Measurements from ENCODE around the gene BGN. TPM values are rescaled to one million over a fixed set of nuclear protein-coding genes. Genes with fewer than 3 reads are reported as not detected.

The BGN gene
- total RNA-seq, 2 donors from 2014 or later = not detected

DNA sequence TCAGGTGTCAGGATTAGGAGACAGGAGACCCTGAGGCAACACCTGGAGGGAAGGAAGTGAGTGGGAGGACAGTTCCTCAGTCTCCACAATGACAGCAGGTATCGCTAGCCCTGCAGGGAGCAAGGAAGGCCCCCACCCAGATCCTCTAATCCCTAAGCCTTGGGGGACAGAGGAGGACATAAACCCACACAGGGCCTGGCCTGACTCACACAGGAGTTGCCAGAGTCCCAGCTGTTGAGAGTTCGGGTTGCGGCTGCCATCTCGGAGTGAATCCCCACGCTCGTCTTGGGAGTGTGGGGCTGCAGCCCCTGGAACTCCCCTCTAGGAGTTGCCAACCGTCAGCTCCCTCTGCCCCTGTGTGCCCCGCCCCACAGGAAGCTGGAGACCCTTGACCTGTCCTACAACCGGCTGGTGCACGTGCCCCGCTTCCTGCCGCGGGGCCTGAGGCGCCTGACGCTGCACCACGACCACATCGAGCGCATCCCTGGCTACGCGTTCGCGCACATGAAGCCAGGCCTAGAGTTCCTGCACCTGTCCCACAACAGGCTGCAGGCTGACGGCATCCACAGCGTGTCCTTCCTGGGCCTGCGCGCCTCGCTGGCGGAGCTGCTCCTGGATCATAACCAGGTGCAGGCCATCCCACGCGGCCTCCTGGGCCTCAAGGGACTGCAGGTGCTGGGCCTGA is 9.2 kb upstream of the BGN start:
- Mint-ChIP-seq H3K4me3 (no peak overlapping the region), H3K9me3 (no peaks in the 10 kb centered on the region), H3K4me1 (no peaks in the 10 kb centered on the region), H3K27ac (no peak overlapping the region), H3K27me3 (no peaks in the 10 kb centered on the region), H3K36me3 (ENCODE audit: low read depth) (no peaks in the 10 kb centered on the region)
- no peak for ATAC-seq (replicated peaks)

DNA sequence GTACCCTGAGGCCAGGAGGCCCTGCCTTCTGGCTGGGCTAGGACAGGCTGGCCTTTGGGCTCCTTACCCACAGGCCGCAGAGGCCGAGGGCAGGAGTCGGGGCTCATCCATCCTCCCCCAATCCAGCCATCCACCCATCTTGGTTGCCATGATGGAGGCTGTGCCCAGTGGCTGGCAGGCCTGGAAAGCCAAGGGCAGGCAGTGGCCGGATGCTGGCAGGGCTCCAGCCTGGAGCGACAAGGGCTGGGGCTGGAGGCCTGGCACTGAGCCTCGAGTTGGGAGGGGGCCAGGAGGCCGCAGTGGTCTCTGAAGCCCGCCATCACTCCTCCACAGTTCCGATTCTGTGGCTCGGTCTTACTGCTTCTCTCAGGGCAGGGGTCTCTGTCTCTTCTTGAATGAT is 8.6 kb upstream of the BGN start:
- ATAC-seq (replicated peaks) = no peak
- no peaks in the 10 kb centered on the region for H3K27me3 Mint-ChIP-seq
- H3K27ac Mint-ChIP-seq = no peak overlapping the region
- no peaks in the 10 kb centered on the region for H3K36me3 Mint-ChIP-seq (ENCODE audit: low read depth)
- H3K4me3 Mint-ChIP-seq = no peak overlapping the region
- no peaks in the 10 kb centered on the region for H3K4me1 Mint-ChIP-seq
- no peaks in the 10 kb centered on the region for H3K9me3 Mint-ChIP-seq

DNA sequence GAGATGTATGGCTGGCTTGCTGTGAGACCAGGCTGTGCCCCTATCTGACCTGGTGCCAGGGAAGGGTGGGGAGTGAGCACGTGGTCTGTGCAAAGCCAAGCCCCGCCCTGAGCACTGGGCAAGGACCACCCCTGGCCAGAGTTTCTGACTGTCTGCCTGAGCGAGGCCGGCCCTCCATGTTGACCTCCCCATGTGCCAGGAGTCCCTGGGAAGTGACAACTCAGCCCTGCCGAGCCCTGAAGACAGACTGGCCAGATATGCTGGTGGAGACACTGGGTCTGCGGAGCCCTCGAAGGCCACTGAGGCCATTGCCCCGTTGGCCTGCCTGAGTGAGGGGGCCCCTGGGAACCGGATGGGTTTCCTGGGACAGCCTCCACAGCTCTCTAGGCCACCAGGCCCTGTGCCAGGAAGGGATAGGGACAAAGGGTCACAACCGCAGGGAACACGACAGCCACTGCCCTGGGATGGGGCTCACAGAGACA is 7.1 kb upstream of the BGN start:
- Mint-ChIP-seq H3K27ac (no peak overlapping the region), H3K4me1 (no peaks in the 10 kb centered on the region), H3K4me3 (no peak overlapping the region), H3K9me3 (no peaks in the 10 kb centered on the region), H3K27me3 (no peaks in the 10 kb centered on the region), H3K36me3 (ENCODE audit: low read depth) (no peaks in the 10 kb centered on the region)
- no peak for ATAC-seq (replicated peaks)

DNA sequence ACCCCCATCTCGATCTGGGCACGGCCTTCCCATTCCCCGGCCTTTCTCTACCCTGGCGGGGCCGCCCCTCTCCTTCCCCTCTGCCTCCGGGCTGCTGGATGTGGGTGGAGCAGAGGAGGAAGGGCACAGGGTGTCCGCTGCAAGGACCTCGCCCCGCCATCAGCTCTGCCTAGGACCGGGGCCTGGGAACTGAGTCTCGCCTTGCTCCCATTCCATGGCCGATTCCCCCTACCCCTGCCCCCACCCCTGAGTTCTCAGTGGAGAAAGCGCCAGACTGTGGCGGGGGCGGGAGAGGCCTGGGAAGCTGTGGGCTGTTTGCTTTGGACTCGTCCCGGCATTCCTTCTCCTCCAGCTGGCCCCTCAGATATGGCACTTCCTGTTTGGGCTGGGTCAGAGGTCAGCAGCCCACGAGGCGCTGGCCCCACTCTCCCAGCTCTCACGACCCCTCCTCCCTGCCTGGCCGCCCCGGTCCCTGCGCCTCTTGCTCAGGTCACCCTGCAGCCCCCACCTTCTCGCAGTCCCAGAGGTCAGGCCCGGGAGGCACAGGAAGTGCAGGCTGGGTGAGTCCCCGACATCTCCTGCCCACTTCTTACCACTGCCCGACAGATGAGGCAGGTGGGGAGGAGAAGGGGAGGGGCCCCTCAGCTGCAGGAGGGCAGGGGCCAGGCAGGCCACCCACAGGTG is 6.4 kb upstream of the BGN start:
- Mint-ChIP-seq H3K4me1 (no peaks in the 10 kb centered on the region), H3K36me3 (ENCODE audit: low read depth) (no peaks in the 10 kb centered on the region), H3K4me3 (no peak overlapping the region), H3K9me3 (no peaks in the 10 kb centered on the region), H3K27me3 (no peaks in the 10 kb centered on the region), H3K27ac (no peak overlapping the region)
- no peak for ATAC-seq (replicated peaks)

DNA sequence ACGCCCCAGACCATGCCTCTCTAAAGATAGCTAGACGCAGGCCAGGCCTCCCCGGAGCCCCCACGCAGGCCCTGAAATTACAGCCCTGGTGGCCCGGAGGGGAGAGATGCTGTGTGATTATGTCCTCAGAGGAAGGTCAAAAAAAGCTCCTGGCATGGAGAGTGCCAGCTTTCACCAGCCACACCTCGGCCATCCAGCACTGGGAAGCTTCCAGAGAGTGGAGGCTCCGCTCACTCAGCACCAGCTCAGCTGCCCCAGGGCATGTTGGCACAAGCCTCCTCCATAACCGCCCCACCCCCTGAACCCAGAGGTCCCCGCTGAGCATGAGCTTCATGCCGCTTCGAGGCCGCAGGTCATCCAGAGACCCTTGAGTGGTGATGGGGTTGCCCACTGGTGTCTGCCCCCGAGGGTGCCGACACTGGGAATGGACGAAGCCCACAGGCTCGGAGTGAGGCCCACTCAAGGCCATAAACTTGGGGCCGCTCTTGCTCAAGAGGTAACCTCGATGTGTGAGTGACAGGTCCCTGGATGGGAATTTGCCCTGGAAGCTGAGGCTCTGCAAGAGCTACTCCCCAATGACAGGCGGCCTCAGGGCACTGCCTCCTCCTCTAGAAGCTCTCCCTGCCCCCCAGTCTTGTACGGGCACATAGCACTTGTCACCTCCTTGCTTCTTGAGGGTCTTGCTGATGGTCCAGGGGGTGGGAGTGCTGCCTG is 4.4 kb upstream of the BGN start:
- H3K36me3 Mint-ChIP-seq (ENCODE audit: low read depth) = no peaks in the 10 kb centered on the region
- ATAC-seq (replicated peaks) = no peak
- no peaks in the 10 kb centered on the region for H3K4me1 Mint-ChIP-seq
- no peak overlapping the region for H3K27ac Mint-ChIP-seq
- no peak overlapping the region for H3K4me3 Mint-ChIP-seq
- peaks cover 3% of the 10 kb centered on the region for H3K27me3 Mint-ChIP-seq
- H3K9me3 Mint-ChIP-seq = no peaks in the 10 kb centered on the region

DNA sequence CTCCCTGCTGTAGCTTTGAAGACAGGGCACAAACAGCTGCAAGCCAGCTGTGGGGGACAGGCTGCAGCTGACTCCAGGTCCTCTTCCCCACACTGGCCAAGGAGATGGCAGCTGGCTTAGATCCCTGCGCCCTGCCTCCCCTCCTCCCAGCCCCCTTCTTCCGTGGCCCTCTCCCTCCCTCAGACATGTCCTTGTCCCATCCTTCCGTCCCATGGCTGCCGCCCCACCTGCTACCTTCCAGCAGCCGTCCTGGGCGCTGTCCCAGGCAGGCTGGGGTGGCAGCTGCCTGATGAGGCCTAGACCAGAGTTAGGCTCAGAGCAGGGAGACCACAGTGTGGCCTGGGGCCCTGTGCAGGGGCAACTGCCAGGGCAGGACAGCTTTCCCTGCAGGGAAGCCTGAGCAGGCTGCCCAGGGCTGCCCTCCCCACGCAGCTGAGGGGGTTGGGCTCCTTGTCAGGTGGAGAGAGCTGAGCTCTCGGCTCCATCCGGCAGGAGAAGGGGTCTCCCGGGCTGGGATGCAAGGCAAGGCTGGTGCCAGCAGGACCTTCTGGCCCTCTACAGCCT is 3.3 kb upstream of the BGN start:
- ATAC-seq (replicated peaks) = no peak

DNA sequence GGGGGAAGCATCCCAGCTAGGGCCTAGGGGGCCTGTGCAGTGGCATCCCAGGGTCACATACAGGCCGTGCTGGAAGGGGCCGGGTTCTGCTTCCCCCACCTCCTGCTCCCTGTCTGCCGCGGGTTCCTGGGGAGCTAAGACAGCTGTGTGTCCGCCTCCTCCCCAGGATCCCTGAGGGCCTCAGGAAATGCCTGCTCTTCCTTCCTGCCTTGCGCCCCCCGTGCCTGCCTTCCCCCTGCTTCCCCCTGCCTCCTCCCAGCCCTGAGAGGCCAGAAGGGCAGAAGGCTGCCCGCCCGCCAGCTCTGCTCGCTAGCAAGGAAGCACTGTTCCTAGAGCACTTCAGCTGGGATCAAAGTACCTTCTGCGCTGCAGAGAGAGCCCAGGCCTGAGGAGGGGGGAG is 2.9 kb upstream of the BGN start:
- peaks cover 3% of the 10 kb centered on the region for H3K27me3 Mint-ChIP-seq
- no peaks in the 10 kb centered on the region for H3K4me1 Mint-ChIP-seq
- no peak overlapping the region for H3K4me3 Mint-ChIP-seq
- no peak overlapping the region for H3K27ac Mint-ChIP-seq
- no peak for ATAC-seq (replicated peaks)
- H3K36me3 Mint-ChIP-seq (ENCODE audit: low read depth) = no peaks in the 10 kb centered on the region
- no peaks in the 10 kb centered on the region for H3K9me3 Mint-ChIP-seq

More for the DNA sequence above, 3.3 kb upstream of the BGN start:
- no peak overlapping the region for H3K27ac Mint-ChIP-seq
- no peak overlapping the region for H3K4me3 Mint-ChIP-seq
- no peaks in the 10 kb centered on the region for H3K9me3 Mint-ChIP-seq
- no peaks in the 10 kb centered on the region for H3K36me3 Mint-ChIP-seq (ENCODE audit: low read depth)
- H3K27me3 Mint-ChIP-seq = peaks cover 3% of the 10 kb centered on the region
- no peaks in the 10 kb centered on the region for H3K4me1 Mint-ChIP-seq

DNA sequence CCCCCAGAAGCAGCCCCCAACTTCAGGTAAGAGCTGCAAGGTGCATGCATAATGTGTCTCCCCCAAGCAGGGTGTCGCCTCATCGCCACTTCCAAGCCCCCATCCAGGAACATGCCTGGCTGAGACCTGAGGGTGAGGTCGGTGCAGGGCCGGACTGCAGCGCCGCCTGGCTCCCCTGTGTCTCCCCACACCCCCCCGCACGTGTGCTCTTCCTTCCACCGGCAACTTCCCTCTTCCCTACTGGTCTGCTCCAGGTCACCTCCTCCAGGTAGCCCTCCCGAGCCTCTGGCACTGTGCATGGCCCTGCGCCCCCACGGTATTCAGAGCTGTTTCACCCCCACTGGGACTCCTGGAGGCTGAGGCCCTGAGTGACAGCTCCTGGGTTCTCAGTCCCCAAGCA is 2.2 kb upstream of the BGN start:
- H3K27me3 Mint-ChIP-seq = peaks cover 3% of the 10 kb centered on the region
- no peaks in the 10 kb centered on the region for H3K4me1 Mint-ChIP-seq
- H3K9me3 Mint-ChIP-seq = no peaks in the 10 kb centered on the region
- no peaks in the 10 kb centered on the region for H3K36me3 Mint-ChIP-seq (ENCODE audit: low read depth)
- no peak overlapping the region for H3K27ac Mint-ChIP-seq
- no peak for ATAC-seq (replicated peaks)
- no peak overlapping the region for H3K4me3 Mint-ChIP-seq

DNA sequence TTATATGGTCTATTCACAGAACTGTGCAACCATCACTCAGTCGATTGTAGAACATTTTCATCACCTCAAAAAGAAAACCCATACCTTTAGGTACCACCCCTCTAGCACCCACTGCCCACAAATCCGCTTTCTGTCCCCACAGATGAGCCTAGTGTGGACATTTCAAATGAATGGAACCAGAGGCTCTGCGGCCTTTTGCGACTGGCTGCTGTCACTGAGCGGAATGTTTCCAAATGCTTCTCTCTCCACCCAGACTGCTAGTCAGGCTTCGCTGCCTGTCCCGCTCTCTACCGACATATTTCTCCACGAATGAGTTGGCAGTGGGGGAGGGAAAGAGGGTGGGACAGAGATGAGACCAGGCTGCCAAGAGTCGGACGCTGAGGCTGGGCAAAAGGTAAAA is 1.7 kb upstream of the BGN start:
- no peaks in the 10 kb centered on the region for H3K4me1 Mint-ChIP-seq
- no peak overlapping the region for H3K4me3 Mint-ChIP-seq
- H3K9me3 Mint-ChIP-seq = no peaks in the 10 kb centered on the region

DNA sequence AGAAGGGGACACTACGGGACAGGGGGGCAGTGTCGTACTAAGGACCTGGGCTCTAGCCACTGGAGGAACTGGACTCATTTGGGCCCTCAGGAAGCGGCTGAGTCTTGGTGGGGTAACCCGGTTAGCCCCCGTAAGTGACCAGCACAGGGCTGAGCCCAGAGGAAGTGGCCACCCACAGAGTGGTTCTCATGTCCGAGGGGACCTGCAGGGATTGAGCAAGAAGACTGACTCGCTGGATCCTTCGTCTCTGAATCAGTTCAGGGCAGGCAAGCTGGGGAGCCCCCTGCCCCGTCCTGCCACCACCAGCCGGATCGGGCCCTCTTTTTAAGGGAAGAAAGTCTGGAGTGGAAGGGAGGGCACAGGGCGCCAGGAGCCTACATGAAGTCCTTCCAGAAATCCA is 719 bp upstream of the BGN start:
- Mint-ChIP-seq H3K27ac (no peak overlapping the region), H3K9me3 (no peaks in the 10 kb centered on the region), H3K4me1 (no peaks in the 10 kb centered on the region), H3K4me3 (no peak overlapping the region), H3K36me3 (ENCODE audit: low read depth) (no peaks in the 10 kb centered on the region), H3K27me3 (peaks cover 3% of the 10 kb centered on the region)
- ATAC-seq (replicated peaks) = no peak

More for the DNA sequence above, 1.7 kb upstream of the BGN start:
- no peak overlapping the region for H3K27ac Mint-ChIP-seq
- ATAC-seq (replicated peaks) = no peak
- peaks cover 3% of the 10 kb centered on the region for H3K27me3 Mint-ChIP-seq
- H3K36me3 Mint-ChIP-seq (ENCODE audit: low read depth) = no peaks in the 10 kb centered on the region

DNA sequence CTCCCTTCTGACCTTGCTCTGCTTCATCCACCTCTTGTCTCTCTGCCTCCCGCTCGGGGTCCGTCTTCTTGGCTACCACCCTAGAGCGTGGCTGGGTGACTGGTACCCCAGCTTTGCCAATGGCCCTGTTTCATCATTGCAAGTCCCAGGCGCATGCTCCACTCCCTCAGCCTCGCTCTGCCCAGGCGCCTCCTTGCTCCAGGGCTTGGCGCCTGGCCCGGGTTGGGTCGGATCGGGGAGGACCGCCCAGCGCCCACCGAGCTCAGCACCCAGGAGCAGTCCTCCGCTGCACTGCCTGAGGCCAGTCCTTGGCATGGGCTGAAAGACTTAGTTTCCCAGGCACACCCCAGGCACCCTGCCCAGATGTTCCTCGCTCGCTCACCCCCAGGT is 577 bp downstream of the BGN start:
- H3K4me3 Mint-ChIP-seq = no peak overlapping the region
- no peaks in the 10 kb centered on the region for H3K36me3 Mint-ChIP-seq (ENCODE audit: low read depth)
- peaks cover 3% of the 10 kb centered on the region for H3K27me3 Mint-ChIP-seq
- H3K9me3 Mint-ChIP-seq = no peaks in the 10 kb centered on the region
- ATAC-seq (replicated peaks) = no peak
- no peaks in the 10 kb centered on the region for H3K4me1 Mint-ChIP-seq
- no peak overlapping the region for H3K27ac Mint-ChIP-seq

DNA sequence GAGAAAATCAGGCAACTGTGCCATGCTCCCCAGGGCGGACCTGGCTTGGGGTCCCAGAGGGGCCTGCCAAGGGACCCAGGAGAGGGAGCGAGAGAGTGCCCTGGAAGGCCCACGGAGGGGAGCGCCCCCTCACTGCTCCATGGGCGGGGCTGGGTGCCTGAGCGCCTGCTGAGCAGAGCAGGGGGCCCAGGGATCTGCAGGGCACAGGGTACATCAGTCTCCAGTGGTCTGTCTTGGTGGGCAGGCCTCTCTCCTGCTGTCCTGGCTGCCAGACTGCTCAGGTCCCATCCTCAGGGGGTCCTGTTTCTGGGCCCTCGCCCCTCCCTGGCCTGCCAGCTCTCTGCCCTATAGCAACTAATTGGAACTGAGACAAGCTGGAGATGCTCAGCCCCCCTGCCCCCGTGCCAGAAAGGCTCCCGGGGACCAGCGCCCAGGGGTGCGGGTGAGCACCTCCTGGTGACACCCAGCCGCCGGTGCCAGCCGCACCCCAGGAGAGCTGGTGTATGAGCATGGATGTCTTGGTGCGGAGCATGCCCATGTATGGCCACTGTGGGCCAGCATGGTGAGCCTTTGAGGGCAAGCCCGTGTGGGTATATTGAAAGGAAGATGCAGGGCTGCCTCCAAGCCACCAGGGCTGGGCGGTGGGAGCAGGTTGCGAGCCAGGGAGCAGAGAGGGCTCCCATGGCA is 1.3 kb downstream of the BGN start:
- no peaks in the 10 kb centered on the region for H3K4me1 Mint-ChIP-seq
- H3K27ac Mint-ChIP-seq = no peak overlapping the region
- H3K27me3 Mint-ChIP-seq = peaks cover 3% of the 10 kb centered on the region
- H3K36me3 Mint-ChIP-seq (ENCODE audit: low read depth) = no peaks in the 10 kb centered on the region
- H3K4me3 Mint-ChIP-seq = no peak overlapping the region
- H3K9me3 Mint-ChIP-seq = no peaks in the 10 kb centered on the region
- ATAC-seq (replicated peaks) = no peak

DNA sequence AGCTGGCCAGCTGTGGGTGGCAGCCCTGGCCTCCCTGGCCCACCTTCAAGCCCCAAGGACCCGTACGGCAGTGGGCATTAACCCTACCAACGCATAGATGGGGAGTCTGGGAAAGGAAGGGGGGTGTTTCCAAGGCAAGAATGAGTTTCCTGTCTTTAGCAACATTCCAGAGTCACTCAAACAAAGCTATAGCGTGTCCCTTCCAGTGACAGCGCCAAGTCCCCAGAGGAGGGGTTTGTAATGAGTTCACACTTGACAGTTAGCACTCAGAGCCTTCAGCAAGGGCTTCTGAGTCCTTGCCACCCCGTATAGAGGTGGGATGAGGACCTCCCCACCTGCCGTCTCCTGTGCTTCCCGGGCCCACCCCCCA is 1.8 kb downstream of the BGN start:
- Mint-ChIP-seq H3K4me3 (no peak overlapping the region), H3K36me3 (ENCODE audit: low read depth) (no peaks in the 10 kb centered on the region), H3K4me1 (no peaks in the 10 kb centered on the region)

DNA sequence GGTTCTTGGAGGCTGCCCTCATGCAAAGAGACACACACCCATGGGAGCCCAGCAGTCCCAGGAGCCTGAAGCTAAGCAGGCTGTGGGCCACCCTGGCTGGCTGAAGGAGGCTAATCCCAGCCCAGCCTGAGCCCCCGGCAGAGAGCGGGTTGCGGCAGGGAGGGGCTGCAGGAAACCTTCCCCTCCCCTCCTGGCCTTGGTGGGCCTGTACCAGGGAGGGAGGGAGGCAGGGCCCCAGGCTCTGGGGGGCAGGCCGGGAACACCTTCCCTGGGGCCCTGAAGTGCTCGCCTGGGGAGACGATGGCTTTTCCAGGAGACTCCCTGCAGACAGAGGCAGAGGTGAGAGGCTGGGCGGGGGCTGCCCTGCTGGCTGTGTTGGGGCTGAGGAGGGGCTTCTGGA is 3.7 kb downstream of the BGN start:
- Mint-ChIP-seq H3K36me3 (ENCODE audit: low read depth) (no peaks in the 10 kb centered on the region), H3K9me3 (no peaks in the 10 kb centered on the region), H3K4me1 (no peaks in the 10 kb centered on the region), H3K27me3 (peaks cover 3% of the 10 kb centered on the region), H3K4me3 (no peak overlapping the region), H3K27ac (no peak overlapping the region)
- ATAC-seq (replicated peaks) = no peak

More for the DNA sequence above, 1.8 kb downstream of the BGN start:
- Mint-ChIP-seq H3K27ac (no peak overlapping the region), H3K27me3 (peaks cover 3% of the 10 kb centered on the region), H3K9me3 (no peaks in the 10 kb centered on the region)
- no peak for ATAC-seq (replicated peaks)
